Upper lobe of left lung (tissue), 6 donors: ENCODE data around the gene KLF15. TPM values are rescaled to one million over a fixed set of nuclear protein-coding genes. Genes with fewer than 3 reads are reported as not detected.

Source experiments
- ATAC-seq, 2 donors: fragments of 200-7000 bp; cut with Tn5 transposase; one replicate each; pipeline ENCODE4 v1.9.1; 2022; ENCODE audit warnings: mild to moderate bottlenecking in 2 of 2, moderate library complexity in 2 of 2; ENCODE audit not compliant: low FRiP score in 2 of 2
- DNase-seq, 2 donors: peaks; one replicate each; pipeline ENCODE4 v3.0.0-alpha.2; 2019 to 2020
- H3K27ac ChIP-seq, 4 donors: fragments of 200-600 bp; sonication (generic); one replicate each; pipeline ENCODE4 v1.5.1; 2016 to 2019
- H3K27me3 ChIP-seq, 4 donors: fragments of 200-600 bp; sonication (generic); one replicate each; pipeline ENCODE4 v1.5.1; 2017 to 2019
- H3K36me3 ChIP-seq, 4 donors: fragments of 200-600 bp; sonication (generic); one replicate each; pipeline ENCODE4 v1.5.1; 2016 to 2019
- H3K4me1 ChIP-seq, 4 donors: fragments of 200-600 bp; sonication (generic); one replicate each; pipeline ENCODE4 v1.5.1; 2018 to 2019
- H3K4me3 ChIP-seq, 4 donors: fragments of 200-600 bp; sonication (generic); one replicate each; pipeline ENCODE4 v1.5.1; 2017 to 2019; ENCODE audit warnings: mild to moderate bottlenecking in 2 of 4, moderate library complexity in 1 of 4
- H3K9me3 ChIP-seq, 4 donors: fragments of 200-600 bp; sonication (generic); one replicate each; pipeline ENCODE4 v1.5.1; 2018 to 2019
- EP300 ChIP-seq, 4 donors: sonication (generic); formaldehyde crosslinking; IDR thresholded peaks; one replicate each; pipeline ENCODE4 v1.5.1; 2017; ENCODE audit warnings: antibody characterized with exemption in 4 of 4, control low read depth in 2 of 4
- POLR2A ChIP-seq, 4 donors: fragments of 450-650 bp; IDR thresholded peaks; one replicate each; pipeline ENCODE4 v1.5.1; 2016 to 2017; ENCODE audit warnings: antibody characterized with exemption in 4 of 4, mild to moderate bottlenecking in 2 of 4
- POLR2AphosphoS5 ChIP-seq, 2 donors: sonication (generic); formaldehyde crosslinking; IDR thresholded peaks; one replicate each; pipeline ENCODE4 v1.5.1; 2017; ENCODE audit warnings: antibody characterized with exemption in 2 of 2
- WGBS, 2 donors: methylation state at CpG; one replicate each; pipeline ENCODE4 v1.1.5; 2017 to 2018; 5-methylcytosine and 5-hydroxymethylcytosine counted together
- total RNA-seq, 6 donors: library from RNA; depleted of rRNA in 4 of 6; stranded (reverse); fragments of >200 nt in 4 of 6; gene quantifications; one replicate each; pipeline versions ENCODE4 v1.1.0 to v1.2.1, GENCODE V29; 2016 to 2021
- TF ChIP-seq, protein P1 (sequence below), 6 experiments: fragments of 450-650 bp in 4 of 6; fragments of 200-600 bp in 2 of 6; sonication (generic) in 2 of 6; IDR thresholded peaks; one replicate each; pipeline ENCODE4 v1.5.1; 2016 to 2019; ENCODE audit warnings: antibody characterized with exemption in 6 of 6
- donor health status: DM: no; HTN: no; CAD: no; lungs with moderate emphysema.
- donor health status: DM: no; HTN: yes; CAD: no; lungs with severe emphysema.

The KLF15 gene
- total RNA-seq, 6 donors from 2014 or later, result 21.6 to 52.4 (median 38.3) TPM

DNA sequence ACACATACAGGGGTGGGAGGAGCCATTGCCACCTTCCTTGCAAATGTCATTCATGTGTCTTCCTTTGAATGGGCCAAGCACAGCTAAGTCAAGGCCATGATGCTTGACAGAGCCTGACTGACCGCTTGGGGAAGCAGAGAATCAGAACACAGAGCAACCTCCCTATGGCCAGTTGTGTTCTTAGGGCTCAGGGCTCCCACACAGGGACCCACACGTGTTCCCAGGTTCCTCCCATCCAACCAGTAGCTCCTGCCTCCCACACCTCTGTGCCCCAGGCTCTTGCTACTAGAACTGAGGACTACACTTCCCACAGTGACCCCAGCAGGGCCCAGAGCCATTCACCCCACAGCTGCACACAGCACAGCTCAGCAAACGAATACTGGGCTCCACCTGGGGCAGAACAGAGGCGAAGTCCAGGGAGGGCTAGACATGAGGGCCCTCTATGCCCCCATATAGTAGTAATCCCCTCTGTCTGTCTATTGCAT is 42.9 kb downstream of the KLF15 start:
- H3K27me3 ChIP-seq, result no peaks in the 10 kb centered on the region
- H3K36me3 ChIP-seq, result no peaks in the 10 kb centered on the region
- no peak overlapping the region for H3K27ac ChIP-seq
- DNase-seq (no peak), ATAC-seq (no peak)
- no peak overlapping the region for H3K4me3 ChIP-seq
- TF ChIP-seq, protein P1, sequence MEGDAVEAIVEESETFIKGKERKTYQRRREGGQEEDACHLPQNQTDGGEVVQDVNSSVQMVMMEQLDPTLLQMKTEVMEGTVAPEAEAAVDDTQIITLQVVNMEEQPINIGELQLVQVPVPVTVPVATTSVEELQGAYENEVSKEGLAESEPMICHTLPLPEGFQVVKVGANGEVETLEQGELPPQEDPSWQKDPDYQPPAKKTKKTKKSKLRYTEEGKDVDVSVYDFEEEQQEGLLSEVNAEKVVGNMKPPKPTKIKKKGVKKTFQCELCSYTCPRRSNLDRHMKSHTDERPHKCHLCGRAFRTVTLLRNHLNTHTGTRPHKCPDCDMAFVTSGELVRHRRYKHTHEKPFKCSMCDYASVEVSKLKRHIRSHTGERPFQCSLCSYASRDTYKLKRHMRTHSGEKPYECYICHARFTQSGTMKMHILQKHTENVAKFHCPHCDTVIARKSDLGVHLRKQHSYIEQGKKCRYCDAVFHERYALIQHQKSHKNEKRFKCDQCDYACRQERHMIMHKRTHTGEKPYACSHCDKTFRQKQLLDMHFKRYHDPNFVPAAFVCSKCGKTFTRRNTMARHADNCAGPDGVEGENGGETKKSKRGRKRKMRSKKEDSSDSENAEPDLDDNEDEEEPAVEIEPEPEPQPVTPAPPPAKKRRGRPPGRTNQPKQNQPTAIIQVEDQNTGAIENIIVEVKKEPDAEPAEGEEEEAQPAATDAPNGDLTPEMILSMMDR (IDR thresholded peaks at IDR 0.05), result no peak
- no peak for TF ChIP-seq EP300 (IDR thresholded peaks at IDR 0.05)
- no peak for TF ChIP-seq POLR2A (IDR thresholded peaks at IDR 0.05)
- no peak for TF ChIP-seq POLR2AphosphoS5 (IDR thresholded peaks at IDR 0.05)
- WGBS, 2 donors, result 36 to 65% methylated on average over 2 to 4 of the region's 4 CpGs
- peaks cover 0 to 3% (median 0%) of the 10 kb centered on the region in 4 donors for H3K9me3 ChIP-seq
- peaks cover 0 to 5% (median 1%) of the 10 kb centered on the region in 4 donors for H3K4me1 ChIP-seq

GRCh38 chr3:126313580-126314304 is 43.5 kb downstream of the KLF15 start:
- no peak for ATAC-seq
- Histone ChIP-seq H3K27me3 (no peaks in the 10 kb centered on the region), H3K4me3 (no peak overlapping the region), H3K4me1 (peaks cover 0 to 5% (median 1%) of the 10 kb centered on the region in 4 donors), H3K27ac (no peak overlapping the region), H3K36me3 (no peaks in the 10 kb centered on the region), H3K9me3 (peaks cover 0 to 3% (median 0%) of the 10 kb centered on the region in 4 donors)
- peak in 1 of 2 donors; percentile 16 for DNase-seq
- WGBS, 2 donors, result 59 to 82% methylated on average over 3 to 6 of the region's 6 CpGs
- TF ChIP-seq POLR2A (IDR thresholded peaks at IDR 0.05), result no peak
- no peak for TF ChIP-seq EP300 (IDR thresholded peaks at IDR 0.05)
- TF ChIP-seq, protein P1 (IDR thresholded peaks at IDR 0.05), result no peak
- no peak for TF ChIP-seq POLR2AphosphoS5 (IDR thresholded peaks at IDR 0.05)

GRCh38 chr3:126313166-126313565 is 44.0 kb downstream of the KLF15 start:
- 85 to 94% methylated on average over 6 of the region's 6 CpGs for WGBS, 2 donors
- no peak overlapping the region for H3K27ac ChIP-seq
- H3K9me3 ChIP-seq, result peaks cover 0 to 3% (median 0%) of the 10 kb centered on the region in 4 donors
- no peaks in the 10 kb centered on the region for H3K27me3 ChIP-seq
- H3K36me3 ChIP-seq, result no peaks in the 10 kb centered on the region
- H3K4me3 ChIP-seq, result no peak overlapping the region
- no peak for DNase-seq
- no peak for TF ChIP-seq POLR2AphosphoS5 (IDR thresholded peaks at IDR 0.05)
- no peak for TF ChIP-seq EP300 (IDR thresholded peaks at IDR 0.05)
- TF ChIP-seq, protein P1 (IDR thresholded peaks at IDR 0.05), result no peak
- TF ChIP-seq POLR2A (IDR thresholded peaks at IDR 0.05), result no peak
- peaks cover 0 to 5% (median 1%) of the 10 kb centered on the region in 4 donors for H3K4me1 ChIP-seq
- no peak for ATAC-seq

GRCh38 chr3:126312341-126312740 is 44.9 kb downstream of the KLF15 start:
- Histone ChIP-seq H3K27me3 (no peaks in the 10 kb centered on the region), H3K36me3 (no peaks in the 10 kb centered on the region), H3K9me3 (peaks cover 0 to 3% (median 0%) of the 10 kb centered on the region in 4 donors), H3K4me3 (no peak overlapping the region), H3K4me1 (peaks cover 0 to 3% (median 0%) of the 10 kb centered on the region in 4 donors), H3K27ac (no peak overlapping the region)
- WGBS, 2 donors, result 94 to 99% methylated on average over 7 of the region's 7 CpGs
- TF ChIP-seq, protein P1 (IDR thresholded peaks at IDR 0.05), result no peak
- no peak for TF ChIP-seq EP300 (IDR thresholded peaks at IDR 0.05)
- no peak for TF ChIP-seq POLR2AphosphoS5 (IDR thresholded peaks at IDR 0.05)
- no peak for TF ChIP-seq POLR2A (IDR thresholded peaks at IDR 0.05)
- ATAC-seq (no peak), DNase-seq (no peak)
